ENCODE results near the gene ELOVL3. TPM values are rescaled to one million over a fixed set of nuclear protein-coding genes. Genes with fewer than 3 reads are reported as not detected.

ELOVL3 gene
- total RNA-seq, 4 donors from 2014 or later, result 0.72 to 4.6 (median 2.1) TPM

DNA sequence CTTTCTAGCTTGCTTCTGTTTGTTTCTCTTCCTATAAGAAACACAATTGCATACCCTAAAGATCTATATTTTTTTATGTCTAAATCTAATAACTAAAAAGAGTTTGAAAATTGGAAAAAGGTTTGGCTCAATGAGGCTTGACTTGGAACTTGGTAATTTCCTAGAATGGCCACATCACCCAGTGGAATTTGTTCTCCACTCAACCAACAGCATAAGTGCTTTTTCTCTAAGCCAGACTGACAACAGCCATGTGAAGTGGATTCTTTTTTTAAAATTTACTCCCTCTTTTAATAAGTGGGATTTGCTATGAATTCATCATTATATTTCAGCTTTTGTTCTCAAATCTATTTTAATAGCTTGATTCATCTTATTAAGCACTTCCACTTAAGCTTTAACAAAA lies 53.0 kb downstream of the ELOVL3 start:
- ATAC-seq (ENCODE audit: low FRiP score) (no peak), DNase-seq (ENCODE audit: low spot score) (no peak)
- TF ChIP-seq, protein P1, sequence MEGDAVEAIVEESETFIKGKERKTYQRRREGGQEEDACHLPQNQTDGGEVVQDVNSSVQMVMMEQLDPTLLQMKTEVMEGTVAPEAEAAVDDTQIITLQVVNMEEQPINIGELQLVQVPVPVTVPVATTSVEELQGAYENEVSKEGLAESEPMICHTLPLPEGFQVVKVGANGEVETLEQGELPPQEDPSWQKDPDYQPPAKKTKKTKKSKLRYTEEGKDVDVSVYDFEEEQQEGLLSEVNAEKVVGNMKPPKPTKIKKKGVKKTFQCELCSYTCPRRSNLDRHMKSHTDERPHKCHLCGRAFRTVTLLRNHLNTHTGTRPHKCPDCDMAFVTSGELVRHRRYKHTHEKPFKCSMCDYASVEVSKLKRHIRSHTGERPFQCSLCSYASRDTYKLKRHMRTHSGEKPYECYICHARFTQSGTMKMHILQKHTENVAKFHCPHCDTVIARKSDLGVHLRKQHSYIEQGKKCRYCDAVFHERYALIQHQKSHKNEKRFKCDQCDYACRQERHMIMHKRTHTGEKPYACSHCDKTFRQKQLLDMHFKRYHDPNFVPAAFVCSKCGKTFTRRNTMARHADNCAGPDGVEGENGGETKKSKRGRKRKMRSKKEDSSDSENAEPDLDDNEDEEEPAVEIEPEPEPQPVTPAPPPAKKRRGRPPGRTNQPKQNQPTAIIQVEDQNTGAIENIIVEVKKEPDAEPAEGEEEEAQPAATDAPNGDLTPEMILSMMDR (IDR thresholded peaks at IDR 0.05), result no peak

Other genes with a start within 250 kb of the ELOVL3 start
- 10 to 100 TPM; 10.0 to 61.8 (median 12.7) TPM for gene ARMH3, start 170.1 kb upstream of the ELOVL3 start, total RNA-seq
- 10 to 100 TPM; 14.1 to 31.5 (median 22.5) TPM for gene HPS6, start 160.9 kb upstream of the ELOVL3 start, total RNA-seq
- 10 to 100 TPM; 20.1 to 33.2 (median 30.9) TPM for gene LDB1, start 105.9 kb upstream of the ELOVL3 start, total RNA-seq
- gene PPRC1, start 93.3 kb upstream of the ELOVL3 start, total RNA-seq, result 100 to 1,000 TPM in 1 of 4 donors, 10 to 100 TPM in 3; 15.4 to 105 (median 31.9) TPM
- 100 to 1,000 TPM in 2 of 4 donors, 10 to 100 TPM in 2; 35.3 to 229 (median 81.7) TPM for gene NOLC1, start 73.9 kb upstream of the ELOVL3 start, total RNA-seq
- under 1 TPM in 2 of 4 donors, not detected in 2; 0.36 to 0.37 TPM for gene PITX3, start 15.2 kb downstream of the ELOVL3 start, total RNA-seq
- 10 to 100 TPM; 28.1 to 34.9 (median 31.6) TPM for gene GBF1, start 19.2 kb downstream of the ELOVL3 start, total RNA-seq
- gene NFKB2, start 169.4 kb downstream of the ELOVL3 start, total RNA-seq, result 10 to 100 TPM; 13.7 to 54.4 (median 28.8) TPM
- gene PSD, start 192.5 kb downstream of the ELOVL3 start, total RNA-seq, result 1 to 10 TPM in 2 of 4 donors, under 1 TPM in 1, not detected in 1; 0.44 to 1.6 (median 1.1) TPM
- 10 to 100 TPM; 11.7 to 16.8 (median 15.0) TPM for gene FBXL15, start 194.5 kb downstream of the ELOVL3 start, total RNA-seq
- 10 to 100 TPM; 41.1 to 51.6 (median 47.2) TPM for gene CUEDC2, start 206.3 kb downstream of the ELOVL3 start, total RNA-seq
- under 1 TPM in 1 of 4 donors, not detected in 3; 0.84 TPM for gene C10orf95, start 225.2 kb downstream of the ELOVL3 start, total RNA-seq